ENCODE data around the gene ZNF668.

- TF ChIP-seq EGR1 (IDR thresholded peaks at IDR 0.05; ENCODE audit: low read depth in 2 of 2) (no peak), CTCF (IDR thresholded peaks at IDR 0.05; ENCODE audit: low read depth, low read length, missing input control) (no peak), MAX (IDR thresholded peaks at IDR 0.05) (no peak), ZBTB33 (IDR thresholded peaks at IDR 0.05) (no peak), JUND (IDR thresholded peaks at IDR 0.05) (no peak), GABPA (IDR thresholded peaks at IDR 0.05 in 1 of 2, conservative IDR thresholded peaks at IDR 0.05 in 1 of 2) (no peak), RAD21 (IDR thresholded peaks at IDR 0.05) (no peak)
These were observed 9.5 kb upstream of the ZNF668 start for GRCh38 chr16:31083556-31083955.

Measured in liver (tissue), 3 donors.